DOHH2 (cell line): ENCODE results near the gene NUF2.

ENCODE experiments used
- EZH2phosphoT487 ChIP-seq: fragments of 200-600 bp; sonication (generic); IDR thresholded peaks from 2 replicates; pipeline ENCODE4 v1.6.1; 2017; ENCODE audit warnings: borderline replicate concordance, mild to moderate bottlenecking, antibody characterized with exemption, low read length, moderate library complexity, mixed read lengths
- TF ChIP-seq, protein P1 (sequence below): fragments of 200-600 bp; sonication (generic); IDR thresholded peaks from one replicate; pipeline ENCODE4 v1.5.1; 2014; ENCODE audit warnings: antibody characterized with exemption, mild to moderate bottlenecking, low read depth, low read length; ENCODE audit not compliant: poor library complexity, severe bottlenecking

DNA sequence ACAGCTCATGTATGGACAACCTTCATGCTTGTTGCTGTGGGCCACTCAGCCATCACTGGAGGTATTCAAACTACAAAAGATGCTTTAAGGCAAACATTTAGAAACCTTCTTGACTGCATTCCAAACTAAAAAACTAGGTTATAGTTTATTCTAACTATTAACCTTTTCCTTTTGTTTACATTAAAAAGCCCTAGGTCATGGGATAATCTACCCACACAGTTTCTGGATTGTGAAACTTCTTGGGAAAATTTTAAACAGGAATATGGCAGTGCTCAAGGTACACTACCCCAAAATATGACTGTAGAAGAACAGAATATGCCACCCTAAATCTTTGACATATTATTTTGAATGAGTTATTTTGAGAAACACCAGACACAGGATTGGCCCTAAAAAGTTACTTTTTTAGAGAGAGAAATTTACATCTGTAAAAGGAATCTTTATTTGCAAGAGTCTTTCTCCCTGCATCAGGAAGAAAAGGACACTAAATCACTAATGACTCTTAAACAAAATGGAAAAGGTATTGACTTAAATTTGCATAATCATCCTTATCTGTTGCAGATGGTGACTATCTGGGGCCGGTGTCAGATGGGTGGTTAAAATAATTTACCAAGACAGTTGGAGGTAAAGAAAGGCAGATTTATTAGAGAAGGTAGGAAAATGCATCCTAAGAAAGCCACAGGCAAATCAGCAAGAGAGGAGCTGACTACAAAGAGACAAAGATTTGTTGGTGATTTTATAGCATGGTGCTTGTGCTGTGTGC, 25.1 kb upstream of the NUF2 start:
- TF ChIP-seq EZH2phosphoT487 = no peak
- TF ChIP-seq, protein P1, sequence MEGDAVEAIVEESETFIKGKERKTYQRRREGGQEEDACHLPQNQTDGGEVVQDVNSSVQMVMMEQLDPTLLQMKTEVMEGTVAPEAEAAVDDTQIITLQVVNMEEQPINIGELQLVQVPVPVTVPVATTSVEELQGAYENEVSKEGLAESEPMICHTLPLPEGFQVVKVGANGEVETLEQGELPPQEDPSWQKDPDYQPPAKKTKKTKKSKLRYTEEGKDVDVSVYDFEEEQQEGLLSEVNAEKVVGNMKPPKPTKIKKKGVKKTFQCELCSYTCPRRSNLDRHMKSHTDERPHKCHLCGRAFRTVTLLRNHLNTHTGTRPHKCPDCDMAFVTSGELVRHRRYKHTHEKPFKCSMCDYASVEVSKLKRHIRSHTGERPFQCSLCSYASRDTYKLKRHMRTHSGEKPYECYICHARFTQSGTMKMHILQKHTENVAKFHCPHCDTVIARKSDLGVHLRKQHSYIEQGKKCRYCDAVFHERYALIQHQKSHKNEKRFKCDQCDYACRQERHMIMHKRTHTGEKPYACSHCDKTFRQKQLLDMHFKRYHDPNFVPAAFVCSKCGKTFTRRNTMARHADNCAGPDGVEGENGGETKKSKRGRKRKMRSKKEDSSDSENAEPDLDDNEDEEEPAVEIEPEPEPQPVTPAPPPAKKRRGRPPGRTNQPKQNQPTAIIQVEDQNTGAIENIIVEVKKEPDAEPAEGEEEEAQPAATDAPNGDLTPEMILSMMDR = no peak
